Measurements from ENCODE around the gene TTC17.

The TTC17 gene

DNA sequence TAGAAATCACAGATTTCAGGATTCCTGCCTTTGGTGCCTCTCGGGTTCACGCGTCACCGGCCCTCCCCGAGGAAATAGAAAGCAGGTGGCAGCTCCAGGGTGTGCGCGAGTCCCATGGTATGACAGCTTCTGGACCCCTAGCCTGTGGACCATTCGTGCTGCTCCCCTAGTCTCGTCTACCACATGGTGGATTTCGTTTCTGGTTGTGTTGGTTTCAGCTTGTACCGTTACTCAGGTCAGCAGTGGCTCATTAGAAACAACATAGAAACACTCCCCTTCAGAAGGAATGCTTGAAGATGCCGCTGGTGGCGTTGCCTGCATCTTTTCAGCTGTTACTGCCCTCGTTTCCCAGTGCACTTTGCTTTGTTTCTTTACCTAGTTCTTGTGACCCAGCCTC, 700 bp downstream of the TTC17 start:
- TF ChIP-seq POLR2A (IDR thresholded peaks at IDR 0.05; ENCODE audit: extremely low read depth, insufficient read length) (no peak), MYC (IDR thresholded peaks at IDR 0.05; ENCODE audit: low read depth, low read length) (no peak)
- TF ChIP-seq, protein P1, sequence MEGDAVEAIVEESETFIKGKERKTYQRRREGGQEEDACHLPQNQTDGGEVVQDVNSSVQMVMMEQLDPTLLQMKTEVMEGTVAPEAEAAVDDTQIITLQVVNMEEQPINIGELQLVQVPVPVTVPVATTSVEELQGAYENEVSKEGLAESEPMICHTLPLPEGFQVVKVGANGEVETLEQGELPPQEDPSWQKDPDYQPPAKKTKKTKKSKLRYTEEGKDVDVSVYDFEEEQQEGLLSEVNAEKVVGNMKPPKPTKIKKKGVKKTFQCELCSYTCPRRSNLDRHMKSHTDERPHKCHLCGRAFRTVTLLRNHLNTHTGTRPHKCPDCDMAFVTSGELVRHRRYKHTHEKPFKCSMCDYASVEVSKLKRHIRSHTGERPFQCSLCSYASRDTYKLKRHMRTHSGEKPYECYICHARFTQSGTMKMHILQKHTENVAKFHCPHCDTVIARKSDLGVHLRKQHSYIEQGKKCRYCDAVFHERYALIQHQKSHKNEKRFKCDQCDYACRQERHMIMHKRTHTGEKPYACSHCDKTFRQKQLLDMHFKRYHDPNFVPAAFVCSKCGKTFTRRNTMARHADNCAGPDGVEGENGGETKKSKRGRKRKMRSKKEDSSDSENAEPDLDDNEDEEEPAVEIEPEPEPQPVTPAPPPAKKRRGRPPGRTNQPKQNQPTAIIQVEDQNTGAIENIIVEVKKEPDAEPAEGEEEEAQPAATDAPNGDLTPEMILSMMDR (IDR thresholded peaks at IDR 0.05; ENCODE audit: low read depth, low read length) = no peak
- TF ChIP-seq, protein P2, sequence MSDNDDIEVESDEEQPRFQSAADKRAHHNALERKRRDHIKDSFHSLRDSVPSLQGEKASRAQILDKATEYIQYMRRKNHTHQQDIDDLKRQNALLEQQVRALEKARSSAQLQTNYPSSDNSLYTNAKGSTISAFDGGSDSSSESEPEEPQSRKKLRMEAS (IDR thresholded peaks at IDR 0.05; ENCODE audit: low read depth, low read length) = no peak; the same call in 1 of the 2 replicates
- peak overlapping the region; percentile 95 for H3K4me3 ChIP-seq (ENCODE audit: low read depth, low read length)
- no peak for DNase-seq (ENCODE audit: low read depth)

DNA sequence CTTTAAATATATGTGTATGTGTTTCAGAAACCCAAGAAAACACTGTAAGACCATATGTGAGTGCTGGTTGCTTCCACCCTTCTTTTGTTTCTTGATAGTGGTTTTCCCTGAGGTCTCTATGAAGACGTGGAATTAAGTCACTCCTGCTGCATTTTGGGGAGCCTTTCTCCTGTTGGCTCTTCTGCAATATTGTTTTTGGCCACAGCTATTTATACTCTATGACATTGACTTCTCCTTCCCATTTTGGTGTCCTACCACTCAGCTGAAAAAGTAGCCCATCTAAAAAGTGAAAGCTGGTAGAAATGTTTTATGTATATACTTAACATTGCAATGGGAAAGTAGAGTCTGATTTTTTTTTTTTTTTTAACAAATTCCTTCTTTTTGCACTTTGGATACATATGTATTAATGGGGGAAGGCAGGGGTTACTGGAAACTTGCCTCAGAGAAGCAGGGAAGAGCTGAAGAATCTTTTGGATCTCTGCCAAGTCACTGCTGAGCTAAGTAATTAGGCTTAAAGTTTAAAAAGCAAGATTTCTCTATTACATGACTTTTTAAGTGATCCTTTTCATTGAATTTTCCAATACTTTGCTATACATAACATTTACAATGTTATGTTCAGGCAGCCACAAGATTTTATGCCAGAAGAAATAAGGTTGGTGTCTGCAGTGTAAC, 1.8 kb downstream of the TTC17 start:
- H3K4me3 ChIP-seq (ENCODE audit: low read depth, low read length) = peak overlapping the region; percentile 95
- peak; percentile 62 for DNase-seq (ENCODE audit: low read depth)
- TF ChIP-seq POLR2A (IDR thresholded peaks at IDR 0.05; ENCODE audit: extremely low read depth, insufficient read length) (no peak), MYC (IDR thresholded peaks at IDR 0.05; ENCODE audit: low read depth, low read length) (no peak)
- TF ChIP-seq, protein P1 (IDR thresholded peaks at IDR 0.05; ENCODE audit: low read depth, low read length) = no peak
- TF ChIP-seq, protein P2 (IDR thresholded peaks at IDR 0.05; ENCODE audit: low read depth, low read length) = no peak

DNA sequence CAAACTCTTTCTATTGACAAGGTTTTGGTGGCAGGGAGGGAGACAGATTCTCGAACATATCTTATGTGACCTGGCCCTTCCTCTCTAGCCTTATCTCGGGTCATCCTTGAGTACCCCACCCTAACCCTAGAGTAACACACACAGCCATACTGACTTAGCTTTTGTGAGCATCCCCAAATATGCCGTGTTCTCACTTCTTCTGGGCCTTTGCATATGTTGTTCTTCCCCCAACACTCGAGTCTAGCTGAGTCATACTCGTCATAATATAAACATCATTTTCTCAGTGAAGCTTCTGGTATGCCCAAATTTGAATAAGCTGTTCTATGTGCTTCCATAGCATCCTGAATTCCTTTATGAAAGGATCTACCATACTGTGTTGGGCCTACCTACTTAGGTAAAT, 8.0 kb downstream of the TTC17 start:
- H3K4me3 ChIP-seq (ENCODE audit: low read depth, low read length) = no peak overlapping the region
- no peak for DNase-seq (ENCODE audit: low read depth)
- TF ChIP-seq, protein P1 (IDR thresholded peaks at IDR 0.05; ENCODE audit: low read depth, low read length) = no peak
- TF ChIP-seq, protein P2 (IDR thresholded peaks at IDR 0.05; ENCODE audit: low read depth, low read length) = no peak
- TF ChIP-seq POLR2A (IDR thresholded peaks at IDR 0.05; ENCODE audit: extremely low read depth, insufficient read length) (no peak), MYC (IDR thresholded peaks at IDR 0.05; ENCODE audit: low read depth, low read length) (no peak)

DNA sequence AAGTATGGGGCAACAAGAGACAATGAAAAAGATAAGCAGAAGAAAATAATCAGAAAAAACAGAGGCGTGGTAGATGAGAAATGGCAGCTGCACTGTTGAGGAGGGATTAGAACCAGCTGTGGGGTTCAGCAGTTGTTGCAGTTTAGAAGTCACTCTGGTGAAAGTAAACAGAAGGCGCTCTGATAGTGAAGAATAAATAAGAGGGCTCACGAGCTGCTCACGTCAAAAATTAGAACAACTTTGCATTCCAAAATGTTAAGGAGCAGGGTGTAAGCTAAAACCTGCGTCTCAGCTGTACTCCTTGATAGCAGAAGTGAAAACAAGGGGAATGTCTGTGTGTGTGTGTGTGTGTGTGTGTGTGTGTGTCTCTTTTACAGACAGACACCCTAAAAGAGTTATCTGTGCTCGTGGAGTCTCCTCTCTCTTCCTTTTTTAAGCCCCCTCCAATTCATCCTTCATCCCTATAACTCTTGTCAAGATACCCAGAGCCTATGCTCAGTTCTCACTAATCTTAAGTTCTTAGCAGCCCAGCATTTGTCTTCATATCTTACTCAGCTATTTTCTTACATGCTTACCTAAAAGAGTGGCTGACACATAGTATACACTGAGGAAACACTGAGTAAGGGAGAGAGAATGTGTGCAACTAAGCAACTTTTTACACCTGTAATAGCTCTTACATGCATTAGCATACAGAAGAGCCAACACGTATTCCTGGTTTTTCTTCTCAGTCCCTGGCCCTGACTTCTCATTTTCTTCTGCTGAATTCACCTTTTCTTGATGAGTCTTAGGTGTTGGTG, 8.9 kb downstream of the TTC17 start:
- TF ChIP-seq POLR2A (IDR thresholded peaks at IDR 0.05; ENCODE audit: extremely low read depth, insufficient read length) (no peak), MYC (IDR thresholded peaks at IDR 0.05; ENCODE audit: low read depth, low read length) (no peak)
- TF ChIP-seq, protein P1 (IDR thresholded peaks at IDR 0.05; ENCODE audit: low read depth, low read length) = no peak
- TF ChIP-seq, protein P2 (IDR thresholded peaks at IDR 0.05; ENCODE audit: low read depth, low read length) = no peak
- no peak for DNase-seq (ENCODE audit: low read depth)
- no peak overlapping the region for H3K4me3 ChIP-seq (ENCODE audit: low read depth, low read length)

DNA sequence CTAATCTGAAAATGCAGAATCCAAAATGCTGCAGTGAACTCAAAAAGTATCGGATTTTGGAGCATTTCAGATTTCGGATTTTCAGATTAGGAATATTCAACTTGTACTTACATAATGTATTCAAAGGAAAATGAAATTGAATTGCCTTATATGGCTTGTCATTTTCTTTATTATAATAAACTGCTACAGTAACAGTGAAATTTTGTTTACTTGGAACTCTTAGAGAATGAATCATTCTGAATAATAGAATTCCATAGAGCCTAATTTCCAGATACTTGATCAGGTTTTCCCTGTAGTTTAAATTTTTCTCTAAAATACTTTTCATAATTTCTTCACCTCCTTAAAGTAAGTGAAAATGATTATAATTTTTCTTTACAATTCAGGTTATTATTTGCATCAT, 17.3 kb downstream of the TTC17 start:
- H3K4me3 ChIP-seq (ENCODE audit: low read depth, low read length) = no peak overlapping the region
- no peak for DNase-seq (ENCODE audit: low read depth)
- no peak for TF ChIP-seq MYC (IDR thresholded peaks at IDR 0.05; ENCODE audit: low read depth, low read length)
- TF ChIP-seq, protein P1 (IDR thresholded peaks at IDR 0.05; ENCODE audit: low read depth, low read length) = no peak
- TF ChIP-seq, protein P2 (IDR thresholded peaks at IDR 0.05; ENCODE audit: low read depth, low read length) = no peak

All from NB4 (cell line).